OCI-LY3 (cell line): ENCODE measurements around the gene CGB5.

ENCODE experiments used
- CTCF ChIP-seq: fragments of 200-600, 300-600 bp; sonication (generic); IDR thresholded peaks from 2 replicates; pipeline ENCODE4 v1.5.1; 2014; ENCODE audit warnings: antibody characterized with exemption, low read length, low read depth
- EZH2phosphoT487 ChIP-seq: fragments of 200-600 bp; shearing (Covaris generic); IDR thresholded peaks from 2 replicates; pipeline ENCODE4 v1.6.1; 2018; ENCODE audit warnings: antibody characterized with exemption, mixed run types, low read depth

DNA sequence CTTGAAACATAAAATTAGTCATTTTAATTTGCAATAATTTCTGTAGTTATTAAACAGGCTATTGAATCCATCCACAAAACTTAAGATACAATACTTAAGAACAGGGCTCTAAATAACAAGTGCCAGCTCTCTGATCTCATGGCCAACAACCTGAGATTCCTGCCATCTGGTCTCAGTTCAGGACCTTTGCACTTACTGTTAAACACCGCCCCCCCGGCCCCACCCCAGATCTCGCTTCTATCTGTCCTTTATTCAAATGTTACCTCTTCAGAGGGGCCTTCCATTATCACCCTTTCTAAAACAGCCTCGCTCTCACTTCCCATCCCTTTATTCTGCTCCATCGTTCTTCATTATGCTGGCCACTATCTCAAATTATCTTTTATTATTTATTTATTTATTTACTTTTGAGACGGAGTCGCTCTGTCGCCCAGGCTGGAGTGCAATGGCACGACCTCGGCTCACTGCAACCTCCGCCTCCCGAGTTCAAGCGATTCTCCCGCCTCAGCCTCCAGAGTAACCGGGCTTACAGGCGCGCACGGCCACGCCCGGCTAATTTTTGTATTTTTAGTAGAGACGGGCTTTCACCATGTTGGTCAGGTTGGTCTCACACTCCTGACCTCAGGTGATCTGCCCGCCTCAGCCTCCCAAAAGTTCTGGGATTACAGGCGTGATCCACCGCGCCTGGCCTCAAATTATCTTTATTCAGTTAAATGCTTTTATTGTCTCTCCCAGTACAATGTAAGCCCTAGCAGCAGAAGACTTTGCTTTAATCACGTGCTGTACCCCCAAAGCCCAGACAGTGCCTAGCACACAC is 40.8 kb downstream of the CGB5 start:
- TF ChIP-seq CTCF (no peak), EZH2phosphoT487 (no peak)
